Measurements from ENCODE around the gene DNAJC7.
A peak's percentile ranks its signal among the peaks of the same experiment; 100 is the strongest.

Gene DNAJC7

GRCh38 chr17:42055027-42055426 lies 37.8 kb upstream of the DNAJC7 start:
- H3K9ac ChIP-seq (ENCODE audit: low read length in 5 of 5), result no peak overlapping the region
- no peaks in the 10 kb centered on the region for H3K9me3 ChIP-seq (ENCODE audit: control insufficient read depth in 5 of 5, low read length in 5 of 5)
- no peak overlapping the region for H3K27ac ChIP-seq (ENCODE audit: low read depth, low read length)
- no peaks in the 10 kb centered on the region for H3K36me3 ChIP-seq (ENCODE audit: control insufficient read depth in 5 of 5, insufficient read depth in 5 of 5, low read length in 5 of 5)
- H3K27me3 ChIP-seq (ENCODE audit: control insufficient read depth in 5 of 5, insufficient read depth in 4 of 5, low read length in 5 of 5), result peaks cover 18 to 38% (median 22%) of the 10 kb centered on the region in 5 donors
- H3K4me3 ChIP-seq (ENCODE audit: low read depth in 1 of 5, low read length in 5 of 5), result no peak overlapping the region
- peaks cover 0 to 8% (median 7%) of the 10 kb centered on the region in 5 donors for H3K4me1 ChIP-seq (ENCODE audit: control insufficient read depth in 5 of 5, insufficient read depth in 5 of 5, low read length in 5 of 5)

GRCh38 chr17:42053731-42054500 lies 36.7 kb upstream of the DNAJC7 start:
- H3K27me3 ChIP-seq (ENCODE audit: control insufficient read depth in 5 of 5, insufficient read depth in 4 of 5, low read length in 5 of 5), result peaks cover 18 to 34% (median 19%) of the 10 kb centered on the region in 5 donors
- H3K9me3 ChIP-seq (ENCODE audit: control insufficient read depth in 5 of 5, low read length in 5 of 5), result no peaks in the 10 kb centered on the region

GRCh38 chr17:42052346-42052877 lies 35.2 kb upstream of the DNAJC7 start:
- peaks cover 0 to 13% (median 11%) of the 10 kb centered on the region in 5 donors for H3K4me1 ChIP-seq (ENCODE audit: control insufficient read depth in 5 of 5, insufficient read depth in 5 of 5, low read length in 5 of 5)
- no peak overlapping the region for H3K27ac ChIP-seq (ENCODE audit: low read depth, low read length)
- H3K27me3 ChIP-seq (ENCODE audit: control insufficient read depth in 5 of 5, insufficient read depth in 4 of 5, low read length in 5 of 5), result peaks cover 18 to 32% (median 19%) of the 10 kb centered on the region in 5 donors

More at GRCh38 chr17:42053731-42054500, 36.7 kb upstream of the DNAJC7 start:
- H3K27ac ChIP-seq (ENCODE audit: low read depth, low read length), result no peak overlapping the region
- H3K9ac ChIP-seq (ENCODE audit: low read length in 5 of 5), result no peak overlapping the region
- no peaks in the 10 kb centered on the region for H3K36me3 ChIP-seq (ENCODE audit: control insufficient read depth in 5 of 5, insufficient read depth in 5 of 5, low read length in 5 of 5)
- H3K4me1 ChIP-seq (ENCODE audit: control insufficient read depth in 5 of 5, insufficient read depth in 5 of 5, low read length in 5 of 5), result peaks cover 0 to 13% (median 11%) of the 10 kb centered on the region in 5 donors
- no peak overlapping the region for H3K4me3 ChIP-seq (ENCODE audit: low read depth in 1 of 5, low read length in 5 of 5)

GRCh38 chr17:42051645-42052044 lies 34.4 kb upstream of the DNAJC7 start:
- no peak overlapping the region for H3K27ac ChIP-seq (ENCODE audit: low read depth, low read length)
- H3K4me3 ChIP-seq (ENCODE audit: low read depth in 1 of 5, low read length in 5 of 5), result peak overlapping the region in 1 of 5 donors; percentile 68
- no peaks in the 10 kb centered on the region for H3K36me3 ChIP-seq (ENCODE audit: control insufficient read depth in 5 of 5, insufficient read depth in 5 of 5, low read length in 5 of 5)
- H3K4me1 ChIP-seq (ENCODE audit: control insufficient read depth in 5 of 5, insufficient read depth in 5 of 5, low read length in 5 of 5), result peaks cover 0 to 13% (median 11%) of the 10 kb centered on the region in 5 donors
- H3K9me3 ChIP-seq (ENCODE audit: control insufficient read depth in 5 of 5, low read length in 5 of 5), result no peaks in the 10 kb centered on the region
- H3K9ac ChIP-seq (ENCODE audit: low read length in 5 of 5), result no peak overlapping the region
- peaks cover 14 to 32% (median 19%) of the 10 kb centered on the region in 5 donors for H3K27me3 ChIP-seq (ENCODE audit: control insufficient read depth in 5 of 5, insufficient read depth in 4 of 5, low read length in 5 of 5)

More at GRCh38 chr17:42052346-42052877, 35.2 kb upstream of the DNAJC7 start:
- no peak overlapping the region for H3K9ac ChIP-seq (ENCODE audit: low read length in 5 of 5)
- H3K36me3 ChIP-seq (ENCODE audit: control insufficient read depth in 5 of 5, insufficient read depth in 5 of 5, low read length in 5 of 5), result no peaks in the 10 kb centered on the region
- no peak overlapping the region for H3K4me3 ChIP-seq (ENCODE audit: low read depth in 1 of 5, low read length in 5 of 5)
- no peaks in the 10 kb centered on the region for H3K9me3 ChIP-seq (ENCODE audit: control insufficient read depth in 5 of 5, low read length in 5 of 5)

- Histone ChIP-seq H3K27me3 (ENCODE audit: control insufficient read depth in 5 of 5, insufficient read depth in 4 of 5, low read length in 5 of 5) (peaks cover 14 to 30% (median 19%) of the 10 kb centered on the region in 5 donors), H3K4me1 (ENCODE audit: control insufficient read depth in 5 of 5, insufficient read depth in 5 of 5, low read length in 5 of 5) (peaks cover 0 to 13% (median 11%) of the 10 kb centered on the region in 5 donors), H3K36me3 (ENCODE audit: control insufficient read depth in 5 of 5, insufficient read depth in 5 of 5, low read length in 5 of 5) (no peaks in the 10 kb centered on the region), H3K27ac (ENCODE audit: low read depth, low read length) (no peak overlapping the region), H3K9me3 (ENCODE audit: control insufficient read depth in 5 of 5, low read length in 5 of 5) (no peaks in the 10 kb centered on the region), H3K4me3 (ENCODE audit: low read depth in 1 of 5, low read length in 5 of 5) (peak overlapping the region; percentile 62 to 76 (median 68)), H3K9ac (ENCODE audit: low read length in 5 of 5) (peak overlapping the region in 3 of 5 donors; percentile 42 to 51 (median 47))
Measured at GRCh38 chr17:42051013-42051400, 33.8 kb upstream of the DNAJC7 start.

GRCh38 chr17:42050393-42051012 lies 33.3 kb upstream of the DNAJC7 start, which contains the start of gene C17orf113:
C17orf113 (minus strand) TSS chr17:42050601; CDS start chr17:42043376, 7,225 bp downstream.
- peak within 1 kb of the TSS in 4 of 5 donors; percentile 41 to 71 (median 60) for H3K9ac ChIP-seq (ENCODE audit: low read length in 5 of 5)
- H3K9me3 ChIP-seq (ENCODE audit: control insufficient read depth in 5 of 5, low read length in 5 of 5), result no peaks in the 10 kb centered on the region
- H3K4me3 ChIP-seq (ENCODE audit: low read depth in 1 of 5, low read length in 5 of 5), result peak within 1 kb of the TSS; percentile 65 to 76 (median 68)
- peaks cover 0 to 13% (median 11%) of the 10 kb centered on the region in 5 donors for H3K4me1 ChIP-seq (ENCODE audit: control insufficient read depth in 5 of 5, insufficient read depth in 5 of 5, low read length in 5 of 5)
- H3K36me3 ChIP-seq (ENCODE audit: control insufficient read depth in 5 of 5, insufficient read depth in 5 of 5, low read length in 5 of 5), result no peaks in the 10 kb centered on the region
- H3K27ac ChIP-seq (ENCODE audit: low read depth, low read length), result no peak within 1 kb of the TSS
- peaks cover 10 to 30% (median 19%) of the 10 kb centered on the region in 5 donors for H3K27me3 ChIP-seq (ENCODE audit: control insufficient read depth in 5 of 5, insufficient read depth in 4 of 5, low read length in 5 of 5)

- peaks cover 9 to 26% (median 19%) of the 10 kb centered on the region in 5 donors for H3K27me3 ChIP-seq (ENCODE audit: control insufficient read depth in 5 of 5, insufficient read depth in 4 of 5, low read length in 5 of 5)
- no peak overlapping the region for H3K27ac ChIP-seq (ENCODE audit: low read depth, low read length)
- peak overlapping the region; percentile 62 to 70 (median 65) for H3K4me3 ChIP-seq (ENCODE audit: low read depth in 1 of 5, low read length in 5 of 5)
- peaks cover 0 to 13% (median 11%) of the 10 kb centered on the region in 5 donors for H3K4me1 ChIP-seq (ENCODE audit: control insufficient read depth in 5 of 5, insufficient read depth in 5 of 5, low read length in 5 of 5)
- H3K36me3 ChIP-seq (ENCODE audit: control insufficient read depth in 5 of 5, insufficient read depth in 5 of 5, low read length in 5 of 5), result no peaks in the 10 kb centered on the region
- H3K9ac ChIP-seq (ENCODE audit: low read length in 5 of 5), result peak overlapping the region in 4 of 5 donors; percentile 41 to 71 (median 60)
- no peaks in the 10 kb centered on the region for H3K9me3 ChIP-seq (ENCODE audit: control insufficient read depth in 5 of 5, low read length in 5 of 5)
Measured at GRCh38 chr17:42049834-42050392, 32.7 kb upstream of the DNAJC7 start.

GRCh38 chr17:42047343-42047742 lies 30.1 kb upstream of the DNAJC7 start:
- peaks cover 0 to 6% (median under 1%) of the 10 kb centered on the region in 5 donors for H3K27me3 ChIP-seq (ENCODE audit: control insufficient read depth in 5 of 5, insufficient read depth in 4 of 5, low read length in 5 of 5)
- peaks cover 0 to 5% (median 3%) of the 10 kb centered on the region in 5 donors for H3K36me3 ChIP-seq (ENCODE audit: control insufficient read depth in 5 of 5, insufficient read depth in 5 of 5, low read length in 5 of 5)
- H3K9ac ChIP-seq (ENCODE audit: low read length in 5 of 5), result no peak overlapping the region
- no peaks in the 10 kb centered on the region for H3K9me3 ChIP-seq (ENCODE audit: control insufficient read depth in 5 of 5, low read length in 5 of 5)
- H3K4me3 ChIP-seq (ENCODE audit: low read depth in 1 of 5, low read length in 5 of 5), result no peak overlapping the region
- H3K27ac ChIP-seq (ENCODE audit: low read depth, low read length), result no peak overlapping the region
- H3K4me1 ChIP-seq (ENCODE audit: control insufficient read depth in 5 of 5, insufficient read depth in 5 of 5, low read length in 5 of 5), result peaks cover 0 to 13% (median 11%) of the 10 kb centered on the region in 5 donors

- no peak overlapping the region for H3K27ac ChIP-seq (ENCODE audit: low read depth, low read length)
- H3K4me3 ChIP-seq (ENCODE audit: low read depth in 1 of 5, low read length in 5 of 5), result no peak overlapping the region
- H3K9me3 ChIP-seq (ENCODE audit: control insufficient read depth in 5 of 5, low read length in 5 of 5), result no peaks in the 10 kb centered on the region
- peaks cover 0 to 5% (median 3%) of the 10 kb centered on the region in 5 donors for H3K36me3 ChIP-seq (ENCODE audit: control insufficient read depth in 5 of 5, insufficient read depth in 5 of 5, low read length in 5 of 5)
- H3K27me3 ChIP-seq (ENCODE audit: control insufficient read depth in 5 of 5, insufficient read depth in 4 of 5, low read length in 5 of 5), result no peaks in the 10 kb centered on the region
- H3K4me1 ChIP-seq (ENCODE audit: control insufficient read depth in 5 of 5, insufficient read depth in 5 of 5, low read length in 5 of 5), result peaks cover 0 to 9% (median 8%) of the 10 kb centered on the region in 5 donors
- H3K9ac ChIP-seq (ENCODE audit: low read length in 5 of 5), result no peak overlapping the region
Measured at GRCh38 chr17:42045719-42046118, 28.5 kb upstream of the DNAJC7 start.
